GM12873 (cell line): ENCODE measurements around the gene TMEM100.

Experiments used
- TF ChIP-seq, protein P1 (sequence below): IDR thresholded peaks from 2 replicates; pipeline ENCODE4 v1.5.1; 2012; ENCODE audit warnings: low read depth, mild to moderate bottlenecking, moderate library complexity, low read length, control low read depth; ENCODE audit not compliant: insufficient read depth; ENCODE audit errors: missing control alignments

The TMEM100 gene

GRCh38 chr17:55722742-55723487 lies at the start of gene TMEM100:
Gene TMEM100, minus strand, starts transcription at chr17:55722864. Its CDS starts 1,794 bp downstream, at chr17:55721070.
- TF ChIP-seq, protein P1, sequence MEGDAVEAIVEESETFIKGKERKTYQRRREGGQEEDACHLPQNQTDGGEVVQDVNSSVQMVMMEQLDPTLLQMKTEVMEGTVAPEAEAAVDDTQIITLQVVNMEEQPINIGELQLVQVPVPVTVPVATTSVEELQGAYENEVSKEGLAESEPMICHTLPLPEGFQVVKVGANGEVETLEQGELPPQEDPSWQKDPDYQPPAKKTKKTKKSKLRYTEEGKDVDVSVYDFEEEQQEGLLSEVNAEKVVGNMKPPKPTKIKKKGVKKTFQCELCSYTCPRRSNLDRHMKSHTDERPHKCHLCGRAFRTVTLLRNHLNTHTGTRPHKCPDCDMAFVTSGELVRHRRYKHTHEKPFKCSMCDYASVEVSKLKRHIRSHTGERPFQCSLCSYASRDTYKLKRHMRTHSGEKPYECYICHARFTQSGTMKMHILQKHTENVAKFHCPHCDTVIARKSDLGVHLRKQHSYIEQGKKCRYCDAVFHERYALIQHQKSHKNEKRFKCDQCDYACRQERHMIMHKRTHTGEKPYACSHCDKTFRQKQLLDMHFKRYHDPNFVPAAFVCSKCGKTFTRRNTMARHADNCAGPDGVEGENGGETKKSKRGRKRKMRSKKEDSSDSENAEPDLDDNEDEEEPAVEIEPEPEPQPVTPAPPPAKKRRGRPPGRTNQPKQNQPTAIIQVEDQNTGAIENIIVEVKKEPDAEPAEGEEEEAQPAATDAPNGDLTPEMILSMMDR, result no peak

GRCh38 chr17:55772086-55772485 lies 49.4 kb upstream of the TMEM100 start:
- TF ChIP-seq, protein P1, result peak; percentile 3

DNA sequence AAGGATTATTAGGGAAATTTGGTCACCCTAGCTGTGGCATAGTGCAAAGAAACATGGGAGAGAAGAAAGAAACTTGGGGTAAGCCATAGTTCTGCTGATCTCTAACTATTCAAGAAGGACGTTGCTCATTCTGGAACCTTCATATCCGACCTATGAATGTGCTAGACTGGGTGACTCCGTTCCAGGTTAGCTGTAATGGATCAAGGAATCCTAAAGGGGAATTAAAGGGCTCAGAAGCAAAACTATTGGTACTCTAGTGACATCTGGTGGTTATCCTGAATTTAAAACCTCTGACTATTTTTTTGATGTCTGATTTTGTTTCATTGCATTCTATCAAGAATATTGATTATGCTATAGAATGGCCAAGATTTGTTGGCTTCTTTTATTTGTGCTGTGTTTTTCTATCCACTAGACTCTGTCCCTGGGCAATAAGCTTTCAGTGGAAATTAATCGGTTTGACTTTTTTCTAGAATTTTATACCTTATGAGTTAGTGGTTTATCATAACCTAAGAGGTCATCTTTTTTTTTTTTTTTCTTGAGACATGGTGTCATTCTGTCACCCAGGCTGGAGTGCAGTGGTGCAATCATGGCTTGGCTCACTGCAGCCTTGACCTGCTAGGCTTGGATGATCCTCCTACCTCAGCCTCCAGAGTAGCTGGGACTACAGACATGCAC lies 47.7 kb upstream of the TMEM100 start:
- TF ChIP-seq, protein P1, result peak; percentile 51

- TF ChIP-seq, protein P1, result no peak
These were observed 46.9 kb upstream of the TMEM100 start for GRCh38 chr17:55769625-55770000.

DNA sequence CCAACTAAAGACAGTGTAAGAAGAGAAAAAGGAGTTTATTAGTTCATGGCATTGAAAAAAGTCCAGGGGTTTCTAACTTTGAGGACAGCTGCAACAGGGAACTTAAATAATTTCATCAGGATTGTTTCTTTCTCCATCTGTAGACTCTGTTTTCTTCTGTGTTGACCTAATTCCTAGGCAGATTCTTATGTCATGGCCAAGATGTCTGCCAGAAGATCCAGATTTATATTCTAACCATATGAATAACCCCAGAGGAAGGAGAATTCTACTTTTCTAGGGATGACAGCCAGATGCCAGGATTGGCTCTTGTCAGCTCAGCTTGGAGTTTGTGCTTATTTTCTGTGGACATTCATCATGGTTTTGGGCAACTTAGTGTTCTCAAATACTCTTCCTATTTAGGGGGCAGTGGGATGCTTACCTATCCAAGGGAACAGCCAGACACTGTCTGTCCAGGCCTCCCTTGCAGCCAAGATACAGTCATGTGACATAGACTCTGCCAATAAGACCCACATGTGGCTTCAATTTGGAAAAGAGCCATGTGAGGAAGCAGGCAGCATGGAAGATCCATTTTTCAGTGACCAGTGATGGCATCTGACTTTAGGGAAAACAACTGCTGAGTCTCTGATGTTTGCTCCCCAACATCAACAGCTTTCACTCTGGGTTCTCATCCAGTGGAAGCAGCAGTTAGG lies 46.4 kb upstream of the TMEM100 start:
- TF ChIP-seq, protein P1, result no peak

GRCh38 chr17:55765472-55765871 lies 42.8 kb upstream of the TMEM100 start:
- TF ChIP-seq, protein P1, result no peak

DNA sequence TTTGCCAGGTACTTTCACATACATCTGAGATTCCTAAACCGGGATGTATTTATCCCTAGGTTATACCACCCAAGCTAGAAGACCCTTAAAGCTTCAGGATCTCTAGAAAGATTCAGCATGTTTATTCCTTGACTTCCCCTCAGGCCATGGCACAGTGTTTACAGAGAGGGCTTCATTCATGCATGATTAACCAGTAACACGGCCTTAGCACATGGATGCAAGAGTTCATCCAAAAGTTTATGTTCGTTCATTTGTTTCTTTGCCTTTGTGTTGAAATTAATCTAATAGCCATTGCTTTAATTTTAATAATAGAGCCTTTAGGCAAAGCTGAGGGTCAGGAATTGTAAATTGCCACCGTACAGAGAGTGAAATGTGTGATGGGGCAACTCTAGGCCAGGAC lies 41.9 kb upstream of the TMEM100 start:
- TF ChIP-seq, protein P1, result no peak
